VCaP (cell line): ENCODE data around the gene CELF5.
"Not testable (repeated sequence)": the region's sequence is repeated elsewhere in the genome, so short reads cannot be mapped to it uniquely, and the experiment has no call there.

Source experiments
- H3K27ac ChIP-seq: fragments of 450-650 bp; 2 replicates; pipeline ENCODE4 v1.5.1; 2017
- TF ChIP-seq, protein P1 (sequence below): fragments of 450-650 bp; conservative IDR thresholded peaks from 2 replicates; pipeline ENCODE4 v1.5.1; 2017; ENCODE audit warnings: mild to moderate bottlenecking, moderate library complexity

CELF5 gene

GRCh38 chr19:3282155-3282554, 57.7 kb downstream of the CELF5 start:
- no peak overlapping the region for H3K27ac ChIP-seq
- TF ChIP-seq, protein P1, sequence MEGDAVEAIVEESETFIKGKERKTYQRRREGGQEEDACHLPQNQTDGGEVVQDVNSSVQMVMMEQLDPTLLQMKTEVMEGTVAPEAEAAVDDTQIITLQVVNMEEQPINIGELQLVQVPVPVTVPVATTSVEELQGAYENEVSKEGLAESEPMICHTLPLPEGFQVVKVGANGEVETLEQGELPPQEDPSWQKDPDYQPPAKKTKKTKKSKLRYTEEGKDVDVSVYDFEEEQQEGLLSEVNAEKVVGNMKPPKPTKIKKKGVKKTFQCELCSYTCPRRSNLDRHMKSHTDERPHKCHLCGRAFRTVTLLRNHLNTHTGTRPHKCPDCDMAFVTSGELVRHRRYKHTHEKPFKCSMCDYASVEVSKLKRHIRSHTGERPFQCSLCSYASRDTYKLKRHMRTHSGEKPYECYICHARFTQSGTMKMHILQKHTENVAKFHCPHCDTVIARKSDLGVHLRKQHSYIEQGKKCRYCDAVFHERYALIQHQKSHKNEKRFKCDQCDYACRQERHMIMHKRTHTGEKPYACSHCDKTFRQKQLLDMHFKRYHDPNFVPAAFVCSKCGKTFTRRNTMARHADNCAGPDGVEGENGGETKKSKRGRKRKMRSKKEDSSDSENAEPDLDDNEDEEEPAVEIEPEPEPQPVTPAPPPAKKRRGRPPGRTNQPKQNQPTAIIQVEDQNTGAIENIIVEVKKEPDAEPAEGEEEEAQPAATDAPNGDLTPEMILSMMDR: no peak

DNA sequence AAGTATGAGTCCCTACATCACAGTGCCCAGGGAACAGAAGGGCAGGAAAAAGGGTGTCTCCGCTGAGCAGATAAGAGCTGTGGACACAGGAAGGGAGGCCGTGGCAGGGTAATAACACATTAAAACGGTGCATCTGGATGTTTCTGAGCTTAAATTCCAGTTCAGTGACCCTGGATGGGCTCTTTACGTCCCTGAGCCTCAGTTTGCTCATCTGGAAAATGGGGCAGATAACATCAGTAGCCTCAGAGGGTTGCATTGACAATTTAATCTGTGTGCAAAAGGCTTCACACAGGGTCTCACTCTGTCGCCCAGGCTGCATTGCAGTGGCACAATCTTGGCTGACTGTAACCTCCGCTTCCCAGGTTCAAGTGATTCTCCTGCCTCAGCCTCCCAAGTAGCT, 58.1 kb downstream of the CELF5 start:
- H3K27ac ChIP-seq: no peak overlapping the region
- TF ChIP-seq, protein P1: no peak

- no peak overlapping the region for H3K27ac ChIP-seq
- TF ChIP-seq, protein P1: no peak
Measured at GRCh38 chr19:3283246-3283751, 58.8 kb downstream of the CELF5 start.

- TF ChIP-seq, protein P1: no peak
- H3K27ac ChIP-seq: no peak overlapping the region
Measured at GRCh38 chr19:3283886-3284657, 59.6 kb downstream of the CELF5 start.

GRCh38 chr19:3284759-3285646, 60.5 kb downstream of the CELF5 start:
- TF ChIP-seq, protein P1: no peak
- H3K27ac ChIP-seq: no peak overlapping the region

GRCh38 chr19:3285647-3286176, 61.3 kb downstream of the CELF5 start:
- H3K27ac ChIP-seq: 0 out of 2 replicates have a peak overlapping the region, but pooled peaks have one; percentile 18
- TF ChIP-seq, protein P1: no peak

- no peak overlapping the region for H3K27ac ChIP-seq
- TF ChIP-seq, protein P1: no peak
Measured at GRCh38 chr19:3287814-3288213, 63.4 kb downstream of the CELF5 start.

GRCh38 chr19:3288437-3288836, 64.0 kb downstream of the CELF5 start:
- not testable (repeated sequence) for H3K27ac ChIP-seq
